ENCODE results near the gene GPR135.

The GPR135 gene

DNA sequence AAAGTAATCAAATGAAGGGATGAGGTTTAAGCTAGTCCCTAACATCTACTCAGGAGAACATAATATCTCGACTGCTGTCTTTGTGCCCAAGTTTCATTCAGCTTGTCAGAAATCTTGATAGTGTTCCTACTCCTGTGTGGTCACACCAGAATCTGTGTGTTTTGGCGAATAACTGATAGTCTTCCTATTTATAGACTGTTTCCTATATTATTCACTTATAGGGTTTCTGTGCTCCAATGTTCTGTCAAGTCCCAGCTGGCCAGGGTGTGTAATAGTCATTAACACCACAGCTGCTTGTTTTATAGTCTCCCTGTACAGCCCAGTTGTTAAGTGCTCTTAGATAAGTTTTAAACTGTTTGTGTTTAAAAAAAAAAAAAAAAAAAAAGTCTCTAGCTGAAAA lies 45.9 kb downstream of the GPR135 start:
- no peak for DNase-seq

DNA sequence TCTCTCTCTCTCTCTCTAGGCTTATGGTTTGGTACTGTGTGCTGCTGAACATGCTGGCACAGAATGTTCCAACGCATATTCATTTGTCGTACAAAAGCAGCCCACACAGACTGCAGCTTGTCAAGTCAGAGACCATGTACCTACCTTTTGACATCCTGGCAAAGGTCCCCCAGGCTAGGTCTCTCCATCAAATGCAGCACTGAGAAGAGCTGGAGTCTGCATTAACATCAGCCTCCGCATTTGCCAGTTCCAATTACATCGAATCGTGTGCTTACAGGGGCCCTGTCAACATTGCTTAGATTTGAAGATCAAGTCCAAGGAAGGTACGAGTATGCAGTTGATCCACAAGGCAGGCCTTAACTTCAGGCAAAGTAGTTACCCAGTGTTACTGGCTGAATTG lies 47.9 kb downstream of the GPR135 start:
- DNase-seq, result no peak

DNA sequence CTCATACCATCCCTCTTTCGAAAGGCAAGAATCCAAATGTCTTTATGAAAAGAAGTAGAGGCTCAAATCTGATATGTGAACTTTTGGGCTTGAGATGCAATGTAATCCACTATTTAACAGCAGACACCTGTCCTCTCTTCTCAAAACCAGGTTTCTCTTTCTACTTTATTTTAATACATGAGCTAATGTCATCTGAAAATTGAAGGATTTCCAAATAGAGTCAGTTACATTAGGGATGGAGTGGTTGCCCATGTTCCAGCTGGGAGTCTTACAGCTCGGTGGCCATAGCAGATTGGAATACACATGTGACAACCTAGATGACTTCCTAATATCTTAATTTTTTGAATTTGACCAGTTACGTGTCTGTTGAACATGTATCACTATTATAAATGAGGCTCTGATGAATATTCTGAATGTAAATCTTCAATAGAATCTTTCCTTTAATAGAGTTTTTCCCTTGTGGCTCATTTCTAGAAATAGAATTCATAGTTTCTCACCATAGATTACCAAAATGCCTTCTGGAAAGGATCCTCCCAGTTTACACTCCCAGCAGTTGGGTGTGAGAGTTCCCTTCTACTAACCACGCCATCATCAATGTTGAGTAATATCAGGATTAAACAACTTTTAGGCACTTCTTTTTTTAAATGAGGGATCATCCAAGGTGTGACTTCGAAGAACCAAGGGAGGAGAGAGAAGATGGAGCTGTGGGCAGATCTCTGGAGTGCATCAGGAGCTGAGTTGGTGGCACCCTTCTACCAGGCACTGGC lies 49.2 kb downstream of the GPR135 start:
- DNase-seq, result no peak
